ENCODE data around the gene COBLL1. TPM values are rescaled to one million over a fixed set of nuclear protein-coding genes. Genes with fewer than 3 reads are reported as not detected.

The COBLL1 gene
- total and polyA plus RNA-seq, 2 experiments from 2014 or later: 87.3 to 146 TPM

DNA sequence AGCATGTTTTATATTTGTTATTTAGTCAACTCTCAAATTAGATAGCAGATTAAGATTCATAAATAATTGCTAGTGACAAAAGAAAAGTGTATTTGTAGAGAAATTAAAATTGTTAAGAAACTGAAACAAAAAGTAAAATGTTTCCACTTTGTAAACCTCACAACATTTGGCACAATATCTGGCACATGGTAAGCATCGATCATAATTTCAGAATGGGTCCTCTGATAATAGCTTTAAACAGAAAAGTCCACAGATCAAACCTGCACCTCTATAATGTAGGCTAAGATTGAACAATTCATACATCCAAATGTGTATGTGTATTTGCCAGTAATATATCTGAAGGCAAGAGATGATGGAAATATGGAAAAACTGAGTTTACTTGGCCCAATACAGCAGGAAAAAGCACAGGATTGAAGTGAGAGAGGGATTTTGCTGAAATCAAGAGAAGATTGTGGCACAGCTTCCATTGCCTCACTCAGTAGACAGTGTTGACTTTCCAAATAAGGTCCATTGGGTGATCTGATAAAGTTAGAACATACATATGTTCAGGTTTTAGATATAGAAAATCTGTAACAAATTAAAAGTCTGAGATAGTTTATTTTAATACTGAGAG, 39.4 kb downstream of the COBLL1 start:
- no peak for DNase-seq (ENCODE audit: low spot score)
- TF ChIP-seq EZH2 (IDR thresholded peaks at IDR 0.05; ENCODE audit: borderline replicate concordance) (no peak), EZH2phosphoT487 (IDR thresholded peaks at IDR 0.05; ENCODE audit: low read depth, severe bottlenecking, unreplicated experiment) (no peak)
- TF ChIP-seq, protein P1, sequence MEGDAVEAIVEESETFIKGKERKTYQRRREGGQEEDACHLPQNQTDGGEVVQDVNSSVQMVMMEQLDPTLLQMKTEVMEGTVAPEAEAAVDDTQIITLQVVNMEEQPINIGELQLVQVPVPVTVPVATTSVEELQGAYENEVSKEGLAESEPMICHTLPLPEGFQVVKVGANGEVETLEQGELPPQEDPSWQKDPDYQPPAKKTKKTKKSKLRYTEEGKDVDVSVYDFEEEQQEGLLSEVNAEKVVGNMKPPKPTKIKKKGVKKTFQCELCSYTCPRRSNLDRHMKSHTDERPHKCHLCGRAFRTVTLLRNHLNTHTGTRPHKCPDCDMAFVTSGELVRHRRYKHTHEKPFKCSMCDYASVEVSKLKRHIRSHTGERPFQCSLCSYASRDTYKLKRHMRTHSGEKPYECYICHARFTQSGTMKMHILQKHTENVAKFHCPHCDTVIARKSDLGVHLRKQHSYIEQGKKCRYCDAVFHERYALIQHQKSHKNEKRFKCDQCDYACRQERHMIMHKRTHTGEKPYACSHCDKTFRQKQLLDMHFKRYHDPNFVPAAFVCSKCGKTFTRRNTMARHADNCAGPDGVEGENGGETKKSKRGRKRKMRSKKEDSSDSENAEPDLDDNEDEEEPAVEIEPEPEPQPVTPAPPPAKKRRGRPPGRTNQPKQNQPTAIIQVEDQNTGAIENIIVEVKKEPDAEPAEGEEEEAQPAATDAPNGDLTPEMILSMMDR (IDR thresholded peaks at IDR 0.05; ENCODE audit: poor library complexity): no peak
- H3K9me2 ChIP-seq (replicated peaks; ENCODE audit: insufficient read depth): no peaks in the 10 kb centered on the region
- peak overlapping the region; percentile 22 for H3K27ac ChIP-seq
- H3K36me3 ChIP-seq (replicated peaks; ENCODE audit: insufficient read depth, low read depth): no peaks in the 10 kb centered on the region
- H3K4me3 ChIP-seq: no peak overlapping the region
- no peaks in the 10 kb centered on the region for H3K4me1 ChIP-seq (ENCODE audit: insufficient read depth)
- 100% methylated on average over 1 of the region's 1 CpG for WGBS (ENCODE audit: low lambda C conversion rate, missing lambda C conversion rate)
- no peaks in the 10 kb centered on the region for H3K9me3 ChIP-seq (ENCODE audit: low read depth)
- H3K79me2 ChIP-seq: peaks cover 90% of the 10 kb centered on the region
- peak overlapping the region; percentile 6 for H3K4me2 ChIP-seq
- H3K27me3 ChIP-seq: no peaks in the 10 kb centered on the region
- peaks cover 3% of the 10 kb centered on the region for H4K20me1 ChIP-seq (ENCODE audit: insufficient read depth, poor library complexity, severe bottlenecking)
- no peak overlapping the region for H2AFZ ChIP-seq

DNA sequence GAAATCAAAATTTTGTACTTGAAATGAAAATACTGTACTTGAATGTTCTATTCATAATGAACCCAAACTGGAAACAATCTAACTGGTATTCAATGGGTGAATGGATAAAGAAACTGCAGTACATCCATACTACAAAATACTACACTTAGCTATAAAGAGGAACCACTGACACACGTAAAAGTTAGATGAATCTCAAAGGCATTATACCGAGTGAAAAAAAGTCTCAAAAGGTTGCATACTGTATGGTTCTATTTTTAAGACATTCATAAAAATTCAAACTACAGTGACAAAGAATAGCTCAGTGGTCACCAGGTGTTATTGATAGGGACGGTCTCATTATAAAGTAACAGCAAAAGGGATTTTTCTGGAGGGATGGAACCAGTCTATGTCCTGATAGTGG, 41.1 kb downstream of the COBLL1 start:
- WGBS (ENCODE audit: low lambda C conversion rate, missing lambda C conversion rate): 94% methylated on average over 3 of the region's 3 CpGs
- TF ChIP-seq EZH2 (IDR thresholded peaks at IDR 0.05; ENCODE audit: borderline replicate concordance) (no peak), EZH2phosphoT487 (IDR thresholded peaks at IDR 0.05; ENCODE audit: low read depth, severe bottlenecking, unreplicated experiment) (no peak)
- TF ChIP-seq, protein P1 (IDR thresholded peaks at IDR 0.05; ENCODE audit: poor library complexity): no peak
- DNase-seq (ENCODE audit: low spot score): no peak
- Histone ChIP-seq H3K4me3 (no peak overlapping the region), H3K4me2 (no peak overlapping the region), H3K36me3 (replicated peaks; ENCODE audit: insufficient read depth, low read depth) (no peaks in the 10 kb centered on the region), H3K4me1 (ENCODE audit: insufficient read depth) (no peaks in the 10 kb centered on the region), H3K27ac (no peak overlapping the region), H3K9me3 (ENCODE audit: low read depth) (no peaks in the 10 kb centered on the region), H3K79me2 (peaks cover 90% of the 10 kb centered on the region), H3K9me2 (replicated peaks; ENCODE audit: insufficient read depth) (no peaks in the 10 kb centered on the region), H4K20me1 (ENCODE audit: insufficient read depth, poor library complexity, severe bottlenecking) (peaks cover 3% of the 10 kb centered on the region), H3K27me3 (no peaks in the 10 kb centered on the region), H2AFZ (no peak overlapping the region)

DNA sequence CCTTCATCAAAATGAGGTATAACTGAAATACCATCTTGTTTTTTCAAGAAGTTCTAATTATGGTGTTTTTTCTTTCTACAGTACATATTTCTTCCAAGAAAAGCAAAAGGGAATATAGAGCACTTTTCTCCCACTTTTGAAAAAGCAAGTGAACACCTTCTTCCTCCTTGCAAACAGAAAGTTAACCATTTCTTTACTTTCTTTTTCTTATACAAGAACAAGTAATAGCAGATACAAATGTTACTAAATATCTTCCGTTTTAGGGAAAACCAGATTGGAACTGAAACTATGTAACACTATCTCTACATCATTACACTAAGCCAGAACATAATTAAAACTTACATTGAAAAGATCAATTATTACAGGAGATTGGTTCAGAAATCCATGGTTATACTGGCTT, 44.0 kb downstream of the COBLL1 start:
- Histone ChIP-seq H3K4me1 (ENCODE audit: insufficient read depth) (peaks cover 12% of the 10 kb centered on the region), H3K9me3 (ENCODE audit: low read depth) (no peaks in the 10 kb centered on the region), H3K4me2 (no peak overlapping the region), H3K27me3 (no peaks in the 10 kb centered on the region), H3K27ac (no peak overlapping the region), H3K36me3 (replicated peaks; ENCODE audit: insufficient read depth, low read depth) (no peaks in the 10 kb centered on the region), H4K20me1 (ENCODE audit: insufficient read depth, poor library complexity, severe bottlenecking) (no peaks in the 10 kb centered on the region), H3K9me2 (replicated peaks; ENCODE audit: insufficient read depth) (no peaks in the 10 kb centered on the region), H2AFZ (no peak overlapping the region), H3K4me3 (no peak overlapping the region), H3K79me2 (peaks cover 91% of the 10 kb centered on the region)
- no peak for DNase-seq (ENCODE audit: low spot score)
- WGBS (ENCODE audit: low lambda C conversion rate, missing lambda C conversion rate): 94% methylated on average over 1 of the region's 1 CpG
- TF ChIP-seq EZH2 (IDR thresholded peaks at IDR 0.05; ENCODE audit: borderline replicate concordance): no peak
- TF ChIP-seq, protein P1 (IDR thresholded peaks at IDR 0.05; ENCODE audit: poor library complexity): no peak
- no peak for TF ChIP-seq EZH2phosphoT487 (IDR thresholded peaks at IDR 0.05; ENCODE audit: low read depth, severe bottlenecking, unreplicated experiment)

Data from hepatocyte (in vitro differentiated cells).